Central memory CD8-positive, alpha-beta T cell (primary cell): ENCODE measurements around the gene GNA15.
"Not testable (repeated sequence)": the region's sequence is repeated elsewhere in the genome, so short reads cannot be mapped to it uniquely, and the experiment has no call there.

Experiments used
- ATAC-seq: fragments of 150-1000 bp; cut with Tn5 transposase; replicated peaks from 2 replicates; pipeline ENCODE4 v1.10.0; 2022; ENCODE audit warnings: mild to moderate bottlenecking, moderate FRiP score, moderate number of reproducible peaks; ENCODE audit not compliant: poor library complexity, severe bottlenecking; ENCODE audit errors: extremely low read depth
- DNase-seq, 2 donors: peaks; one replicate each; pipeline ENCODE4 v3.0.0; 2021; ENCODE audit warnings: low spot score in 2 of 2
- H3K27ac Mint-ChIP-seq: one replicate; pipeline ENCODE4 v1.8.0; 2022; ENCODE audit warnings: low read depth, mild to moderate bottlenecking, moderate library complexity, mixed read lengths
- H3K27me3 Mint-ChIP-seq: one replicate; pipeline ENCODE4 v1.8.0; 2022; ENCODE audit warnings: mixed read lengths
- H3K36me3 Mint-ChIP-seq: one replicate; pipeline ENCODE4 v1.8.0; 2022; ENCODE audit warnings: mild to moderate bottlenecking, moderate library complexity, mixed read lengths; ENCODE audit not compliant: insufficient read depth
- H3K4me1 Mint-ChIP-seq: one replicate; pipeline ENCODE4 v1.8.0; 2022; ENCODE audit warnings: mixed read lengths
- H3K4me3 Mint-ChIP-seq: one replicate; pipeline ENCODE4 v1.8.0; 2022; ENCODE audit warnings: mild to moderate bottlenecking, moderate library complexity, mixed read lengths
- H3K9me3 Mint-ChIP-seq: one replicate; pipeline ENCODE4 v1.8.0; 2022; ENCODE audit warnings: mixed read lengths

GNA15 gene

GRCh38 chr19:3190921-3191805, 55.3 kb downstream of the GNA15 start:
- Mint-ChIP-seq H3K27ac (no peak overlapping the region), H3K27me3 (no peaks in the 10 kb centered on the region), H3K36me3 (peaks cover 9% of the 10 kb centered on the region), H3K4me1 (peaks cover 32% of the 10 kb centered on the region), H3K9me3 (no peaks in the 10 kb centered on the region), H3K4me3 (no peak overlapping the region)
- ATAC-seq, result no peak
- DNase-seq, result no peak

- not testable (repeated sequence) for H3K9me3 Mint-ChIP-seq, H3K27ac Mint-ChIP-seq, H3K27me3 Mint-ChIP-seq, ATAC-seq, DNase-seq, H3K4me3 Mint-ChIP-seq
- peaks cover 11% of the 10 kb centered on the region for H3K36me3 Mint-ChIP-seq
- peaks cover 28% of the 10 kb centered on the region for H3K4me1 Mint-ChIP-seq
Observed at GRCh38 chr19:3191806-3192104, 55.9 kb downstream of the GNA15 start.

GRCh38 chr19:3192228-3192635, 56.4 kb downstream of the GNA15 start:
- Mint-ChIP-seq H3K4me3 (no peak overlapping the region), H3K36me3 (peaks cover 9% of the 10 kb centered on the region), H3K27ac (no peak overlapping the region), H3K27me3 (no peaks in the 10 kb centered on the region), H3K9me3 (no peaks in the 10 kb centered on the region), H3K4me1 (peaks cover 23% of the 10 kb centered on the region)
- no peak for DNase-seq
- no peak for ATAC-seq

GRCh38 chr19:3192684-3193083, 56.9 kb downstream of the GNA15 start:
- no peaks in the 10 kb centered on the region for H3K27me3 Mint-ChIP-seq

GRCh38 chr19:3193256-3194105, 57.6 kb downstream of the GNA15 start:
- H3K27ac Mint-ChIP-seq, result no peak overlapping the region
- H3K9me3 Mint-ChIP-seq, result no peaks in the 10 kb centered on the region
- H3K36me3 Mint-ChIP-seq, result peaks cover 9% of the 10 kb centered on the region
- no peak overlapping the region for H3K4me3 Mint-ChIP-seq
- DNase-seq (no peak), ATAC-seq (no peak)
- H3K4me1 Mint-ChIP-seq, result peaks cover 11% of the 10 kb centered on the region
- no peaks in the 10 kb centered on the region for H3K27me3 Mint-ChIP-seq

More at GRCh38 chr19:3192684-3193083, 56.9 kb downstream of the GNA15 start:
- DNase-seq, result no peak
- H3K9me3 Mint-ChIP-seq, result no peaks in the 10 kb centered on the region
- H3K36me3 Mint-ChIP-seq, result peaks cover 9% of the 10 kb centered on the region
- H3K4me1 Mint-ChIP-seq, result peaks cover 19% of the 10 kb centered on the region
- no peak for ATAC-seq
- no peak overlapping the region for H3K27ac Mint-ChIP-seq
- H3K4me3 Mint-ChIP-seq, result no peak overlapping the region

GRCh38 chr19:3194106-3195087, 58.6 kb downstream of the GNA15 start:
- Mint-ChIP-seq H3K27me3 (no peaks in the 10 kb centered on the region), H3K36me3 (peaks cover 9% of the 10 kb centered on the region), H3K4me1 (peaks cover 4% of the 10 kb centered on the region), H3K4me3 (no peak overlapping the region), H3K9me3 (no peaks in the 10 kb centered on the region), H3K27ac (no peak overlapping the region)
- no peak for ATAC-seq
- DNase-seq, result no peak

GRCh38 chr19:3196064-3196932, 60.5 kb downstream of the GNA15 start:
- Mint-ChIP-seq H3K9me3 (no peaks in the 10 kb centered on the region), H3K27ac (no peak overlapping the region), H3K4me1 (no peaks in the 10 kb centered on the region), H3K27me3 (no peaks in the 10 kb centered on the region), H3K4me3 (no peak overlapping the region), H3K36me3 (peaks cover 14% of the 10 kb centered on the region)
- ATAC-seq, result no peak
- no peak for DNase-seq

GRCh38 chr19:3196933-3197205, 61.0 kb downstream of the GNA15 start:
- peaks cover 15% of the 10 kb centered on the region for H3K36me3 Mint-ChIP-seq
- no peak overlapping the region for H3K27ac Mint-ChIP-seq

GRCh38 chr19:3198901-3199700, 63.3 kb downstream of the GNA15 start:
- ATAC-seq, result no peak
- peaks cover 12% of the 10 kb centered on the region for H3K36me3 Mint-ChIP-seq
- H3K9me3 Mint-ChIP-seq, result no peaks in the 10 kb centered on the region
- H3K27ac Mint-ChIP-seq, result no peak overlapping the region
- H3K4me1 Mint-ChIP-seq, result no peaks in the 10 kb centered on the region
- no peak for DNase-seq
- H3K4me3 Mint-ChIP-seq, result no peak overlapping the region
- no peaks in the 10 kb centered on the region for H3K27me3 Mint-ChIP-seq

More at GRCh38 chr19:3196933-3197205, 61.0 kb downstream of the GNA15 start:
- no peak for ATAC-seq
- Mint-ChIP-seq H3K9me3 (no peaks in the 10 kb centered on the region), H3K27me3 (no peaks in the 10 kb centered on the region), H3K4me3 (no peak overlapping the region), H3K4me1 (no peaks in the 10 kb centered on the region)
- no peak for DNase-seq

- ATAC-seq, result no peak
- peaks cover 12% of the 10 kb centered on the region for H3K36me3 Mint-ChIP-seq
Observed at GRCh38 chr19:3201072-3201700, 65.4 kb downstream of the GNA15 start.

GRCh38 chr19:3201911-3202310, 66.1 kb downstream of the GNA15 start:
- Mint-ChIP-seq H3K27me3 (no peaks in the 10 kb centered on the region), H3K27ac (no peak overlapping the region), H3K4me1 (no peaks in the 10 kb centered on the region), H3K4me3 (no peak overlapping the region), H3K36me3 (peaks cover 8% of the 10 kb centered on the region), H3K9me3 (no peaks in the 10 kb centered on the region)
- DNase-seq (no peak), ATAC-seq (no peak)

More at GRCh38 chr19:3201072-3201700, 65.4 kb downstream of the GNA15 start:
- H3K9me3 Mint-ChIP-seq, result no peaks in the 10 kb centered on the region
- H3K27ac Mint-ChIP-seq, result no peak overlapping the region
- no peaks in the 10 kb centered on the region for H3K4me1 Mint-ChIP-seq
- no peaks in the 10 kb centered on the region for H3K27me3 Mint-ChIP-seq
- no peak overlapping the region for H3K4me3 Mint-ChIP-seq
- no peak for DNase-seq
